HG02884 (cell line): Measurements from ENCODE around the gene MLXIPL.
A peak's percentile ranks its signal among the peaks of the same experiment; 100 is the strongest.
"Not testable (repeated sequence)": the region's sequence is repeated elsewhere in the genome, so short reads cannot be mapped to it uniquely, and the experiment has no call there.

Experiments used
- ATAC-seq: cut with Tn5 transposase; IDR thresholded peaks from one replicate; pipeline ENCODE4 v1.9.1; 2021; ENCODE audit warnings: mild to moderate bottlenecking, moderate library complexity; ENCODE audit not compliant: unreplicated experiment

The MLXIPL gene

DNA sequence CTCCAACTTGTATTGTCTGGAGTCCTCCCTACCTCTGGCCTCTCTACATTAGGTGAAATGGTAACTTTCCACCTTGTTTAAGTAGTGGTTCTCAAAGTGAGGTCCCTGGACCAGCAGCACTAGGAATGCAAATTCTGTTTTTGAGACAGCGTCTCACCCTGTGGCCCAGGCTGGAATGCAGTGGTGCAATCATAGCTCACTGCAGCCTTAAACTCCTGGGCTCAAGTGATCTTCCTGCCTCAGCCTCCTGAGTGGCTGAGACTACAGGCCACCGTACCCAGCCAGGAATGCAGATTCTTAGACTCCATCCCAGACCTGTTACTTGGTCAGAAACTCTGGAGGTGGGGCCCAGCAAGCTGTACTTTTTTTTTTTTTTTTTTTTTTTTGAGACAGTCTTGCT lies 39.1 kb downstream of the MLXIPL start:
- no peak for ATAC-seq

DNA sequence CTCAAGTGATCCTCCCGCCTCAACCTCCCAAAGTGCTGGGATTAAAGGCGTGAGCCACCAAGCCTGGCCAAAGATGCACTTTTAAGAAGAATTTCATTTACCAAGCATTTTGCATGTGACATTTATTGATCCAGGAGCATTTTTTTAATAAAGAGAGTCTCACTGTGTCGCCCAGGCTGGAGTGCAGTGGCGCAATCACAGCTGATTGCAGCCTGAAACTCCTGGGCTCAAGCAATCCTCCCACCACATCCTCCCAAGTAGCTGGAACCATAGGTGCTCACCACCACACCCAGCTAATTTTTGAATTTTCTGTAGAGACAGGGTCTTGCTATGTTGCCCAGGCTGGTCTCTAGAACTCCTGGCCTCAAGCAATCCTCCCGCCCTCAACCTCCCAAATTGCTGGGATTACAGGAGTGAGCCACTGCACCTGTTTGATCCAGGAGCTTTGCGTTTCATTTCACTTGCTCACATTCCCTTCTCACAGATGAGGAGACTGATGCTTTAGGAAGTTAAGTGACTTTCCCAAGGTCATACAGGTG lies 41.6 kb downstream of the MLXIPL start:
- ATAC-seq, result no peak

DNA sequence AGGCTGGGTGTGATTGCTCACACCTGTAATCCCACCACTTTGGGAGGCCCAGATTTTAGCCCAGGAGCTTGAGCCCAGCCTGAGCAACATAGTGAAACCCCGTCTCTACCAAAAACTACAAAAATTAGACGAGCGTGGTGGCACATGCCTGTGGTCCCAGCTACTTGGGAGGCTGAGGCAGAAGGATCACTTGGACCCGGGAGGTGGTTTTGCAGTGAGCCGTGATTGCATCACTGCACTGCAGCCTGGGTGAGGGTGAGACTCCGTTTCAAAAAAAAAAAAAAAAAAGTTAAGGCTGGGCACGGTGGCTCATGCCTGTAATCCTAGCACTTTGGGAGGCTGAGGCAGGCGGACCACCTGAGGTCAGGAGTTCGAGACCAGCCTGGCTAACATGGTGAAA lies 43.3 kb downstream of the MLXIPL start:
- ATAC-seq, result not testable (repeated sequence)

DNA sequence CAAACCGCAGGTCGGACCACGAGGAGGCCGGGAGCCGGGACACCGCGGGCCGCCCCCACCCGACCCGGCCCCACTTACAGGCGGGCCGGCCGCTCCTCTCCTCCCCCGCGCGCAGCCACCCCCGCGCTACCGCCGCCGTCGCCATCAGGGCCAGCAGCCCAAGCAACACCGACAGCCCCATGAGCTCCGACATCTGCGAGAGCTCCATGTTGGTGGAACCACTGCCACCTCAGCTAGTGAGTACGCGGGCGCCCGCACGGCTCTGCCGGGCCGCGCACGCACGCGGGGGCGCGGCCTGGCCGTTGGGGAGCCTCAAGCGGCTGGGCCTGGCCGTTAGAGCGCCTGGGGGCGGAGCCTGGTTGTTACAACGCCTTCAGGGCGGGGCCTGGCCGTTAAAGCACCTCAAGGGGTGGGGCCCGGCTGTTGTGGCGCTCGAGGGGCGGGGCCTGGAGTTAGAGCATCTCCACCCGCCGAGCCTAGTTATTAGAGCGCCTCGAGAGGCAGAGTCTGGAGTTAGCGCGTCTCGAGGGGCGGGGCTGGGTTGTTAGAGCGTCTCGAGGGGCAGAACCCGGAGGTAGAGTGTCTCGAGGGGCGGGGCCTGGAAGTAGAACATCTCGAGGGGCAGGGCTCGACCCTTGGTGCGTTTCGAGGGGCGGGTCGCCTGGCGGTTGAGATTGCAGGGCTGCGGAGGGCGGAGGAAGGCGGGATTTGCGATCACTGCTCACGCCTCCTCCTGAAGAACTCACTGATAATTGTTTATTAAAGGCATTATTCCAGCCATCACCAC lies 45.8 kb downstream of the MLXIPL start, which contains the start of gene TBL2:
Gene TBL2 (minus strand): TSS at position 238 of the 787 bp plus-strand sequence. CDS start 30 bp downstream, at position 208.
- ATAC-seq, result peak; percentile 78

DNA sequence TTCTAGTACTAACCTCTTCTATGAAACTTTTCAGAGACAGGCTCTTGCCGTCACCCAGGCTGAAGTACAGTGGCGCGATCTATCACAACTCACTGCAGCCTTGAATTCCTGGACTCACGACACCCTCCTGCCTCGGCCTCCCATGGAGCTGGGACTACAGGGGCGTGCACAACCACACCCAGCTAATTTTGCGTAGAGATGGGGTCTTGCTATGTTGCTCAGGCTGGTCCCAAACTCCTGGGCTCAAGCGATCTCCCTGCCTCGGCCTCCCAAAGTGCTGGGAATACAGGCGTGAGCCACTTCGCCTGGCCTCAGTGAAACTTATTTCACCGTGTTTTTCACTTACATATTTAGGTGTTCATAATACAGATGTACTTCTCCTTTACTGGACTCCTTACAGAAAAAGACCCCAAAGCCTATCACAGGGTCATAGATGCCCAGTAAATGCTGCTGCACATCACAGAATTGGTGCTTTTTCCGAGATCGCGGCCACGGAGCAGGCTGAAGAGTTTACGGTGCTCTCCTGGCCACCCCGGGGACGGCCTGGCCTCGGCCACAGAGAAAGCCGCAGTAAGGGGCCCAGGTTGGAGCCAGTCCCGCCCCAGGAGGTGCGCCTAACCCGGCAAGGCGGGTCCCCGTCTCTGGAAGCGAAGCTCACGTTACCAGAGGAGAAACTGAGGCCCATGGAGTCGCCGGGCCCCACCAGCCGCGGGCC lies 46.5 kb downstream of the MLXIPL start:
- ATAC-seq, result no peak

DNA sequence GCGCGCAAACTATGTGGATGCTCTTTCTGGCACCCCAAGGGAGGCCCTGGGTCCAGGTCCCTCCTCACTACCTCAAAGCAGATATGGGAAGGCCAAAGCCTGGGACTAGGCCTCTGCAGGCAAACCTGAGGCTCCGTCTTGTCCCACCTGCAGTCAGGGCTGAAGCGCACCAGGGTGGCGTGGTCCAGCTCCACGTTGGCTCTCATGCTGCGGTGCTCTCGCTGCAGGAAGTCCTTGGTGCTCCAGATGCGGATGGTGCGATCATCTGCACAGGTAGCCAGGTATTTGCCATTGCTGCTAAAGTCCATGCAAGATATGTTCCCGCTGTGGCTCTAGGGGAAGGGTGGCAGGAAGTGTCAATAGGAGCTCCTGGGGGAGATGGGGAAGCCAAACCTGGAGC lies 50.5 kb downstream of the MLXIPL start:
- ATAC-seq, result no peak

DNA sequence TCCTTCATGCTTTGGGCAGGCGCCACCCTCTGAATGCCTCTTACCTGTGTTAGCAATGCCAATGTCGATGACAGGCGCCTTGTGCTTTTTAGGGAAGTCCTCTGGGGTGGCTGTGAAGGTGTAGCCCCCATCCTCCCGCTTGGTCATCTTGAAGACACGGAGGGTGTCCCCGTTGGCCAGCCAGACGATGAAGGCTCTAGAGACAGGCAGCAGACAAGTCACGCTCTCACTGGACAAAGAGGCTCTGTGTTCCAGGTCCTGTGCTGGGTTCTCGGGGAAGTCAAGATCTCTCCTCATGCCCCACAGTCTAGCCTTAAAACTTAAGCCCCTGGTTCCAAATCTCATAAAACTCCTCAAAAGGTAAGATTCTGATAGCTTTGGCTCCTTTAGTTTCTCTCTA lies 51.0 kb downstream of the MLXIPL start:
- ATAC-seq, result no peak

DNA sequence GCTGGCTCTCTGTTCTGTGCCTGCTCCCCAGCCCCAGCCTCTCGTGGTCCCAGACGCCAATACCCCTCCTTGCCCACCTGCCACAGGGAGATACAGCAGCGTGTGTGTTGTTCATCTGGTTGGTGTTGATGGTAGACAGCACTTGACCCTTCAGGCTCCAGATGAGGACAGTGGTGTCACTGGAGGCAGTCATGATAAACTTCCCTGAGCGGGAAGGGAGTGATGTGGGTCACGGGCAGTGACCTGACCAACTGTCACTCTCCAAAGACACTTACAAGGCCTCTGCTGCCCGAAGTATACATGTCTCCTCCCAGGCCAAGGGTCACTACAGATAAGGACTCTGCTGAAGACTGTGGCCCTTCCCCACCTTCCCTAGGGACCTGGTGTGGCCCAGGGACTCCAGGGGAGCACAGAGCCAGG lies 51.5 kb downstream of the MLXIPL start:
- ATAC-seq, result no peak

DNA sequence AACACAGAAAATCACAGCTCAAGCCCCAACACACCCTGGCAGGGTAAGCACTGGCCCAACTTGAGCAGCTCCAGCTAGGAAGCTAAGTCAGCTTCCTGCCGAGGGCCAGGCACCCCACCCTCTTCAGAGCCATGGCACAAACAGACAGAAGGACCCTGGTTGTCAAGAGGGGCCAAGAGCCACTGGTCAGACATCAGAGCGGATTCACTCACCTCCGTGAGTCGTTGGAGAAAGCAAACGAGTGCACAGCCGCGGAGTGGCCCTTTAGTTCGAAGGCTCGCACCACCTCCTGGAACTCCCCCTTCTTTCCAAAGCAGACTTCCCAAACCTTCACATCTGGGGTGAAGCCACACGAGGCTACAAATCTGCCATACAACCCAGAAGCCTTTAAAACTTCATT lies 53.3 kb downstream of the MLXIPL start:
- ATAC-seq, result no peak

DNA sequence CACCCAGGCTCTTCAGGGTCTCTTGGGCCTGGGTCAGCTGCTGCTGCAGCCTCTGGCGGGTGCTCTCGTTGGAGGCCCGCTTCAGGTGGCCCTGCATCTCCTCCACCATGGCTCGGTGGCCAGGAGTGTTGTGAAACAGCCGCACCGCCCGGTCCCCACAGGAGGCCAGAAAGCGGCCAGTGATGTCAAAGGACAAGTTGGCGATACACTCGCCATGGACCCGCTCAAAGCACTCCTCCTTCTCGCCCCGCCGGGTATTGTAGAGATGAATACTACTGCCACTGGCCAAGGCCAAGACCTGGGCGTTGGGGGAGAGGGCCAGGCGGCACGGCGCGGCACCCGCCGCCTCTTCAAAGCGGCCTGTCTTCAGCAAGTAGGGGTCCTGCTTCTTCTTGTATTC lies 53.8 kb downstream of the MLXIPL start:
- no peak for ATAC-seq

DNA sequence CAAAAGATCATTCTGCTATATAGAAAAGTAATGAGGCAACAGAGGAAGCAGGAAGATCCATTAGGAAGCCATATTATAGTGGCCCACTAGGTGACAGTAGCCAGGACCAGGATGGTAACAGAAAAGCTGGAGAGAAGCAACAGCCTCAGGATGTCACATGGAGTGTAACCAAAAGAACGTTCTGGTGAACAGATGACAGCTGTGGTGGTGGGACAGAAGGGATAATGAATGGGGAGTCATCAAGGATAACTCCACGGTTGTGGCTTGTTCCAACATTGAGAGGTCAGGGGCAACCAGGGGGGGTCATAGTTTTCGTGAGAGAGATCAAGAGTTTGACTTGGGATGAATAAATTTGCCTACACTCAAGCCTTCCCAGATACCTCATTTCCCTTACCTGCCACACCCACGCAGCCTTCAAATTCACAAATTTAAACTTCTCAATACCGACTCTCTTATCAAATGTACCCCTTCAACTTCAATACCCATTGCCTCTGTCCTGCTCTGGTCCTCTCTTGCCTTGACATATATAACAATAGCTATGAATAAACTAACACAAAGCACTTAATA lies 55.2 kb downstream of the MLXIPL start:
- ATAC-seq, result no peak

DNA sequence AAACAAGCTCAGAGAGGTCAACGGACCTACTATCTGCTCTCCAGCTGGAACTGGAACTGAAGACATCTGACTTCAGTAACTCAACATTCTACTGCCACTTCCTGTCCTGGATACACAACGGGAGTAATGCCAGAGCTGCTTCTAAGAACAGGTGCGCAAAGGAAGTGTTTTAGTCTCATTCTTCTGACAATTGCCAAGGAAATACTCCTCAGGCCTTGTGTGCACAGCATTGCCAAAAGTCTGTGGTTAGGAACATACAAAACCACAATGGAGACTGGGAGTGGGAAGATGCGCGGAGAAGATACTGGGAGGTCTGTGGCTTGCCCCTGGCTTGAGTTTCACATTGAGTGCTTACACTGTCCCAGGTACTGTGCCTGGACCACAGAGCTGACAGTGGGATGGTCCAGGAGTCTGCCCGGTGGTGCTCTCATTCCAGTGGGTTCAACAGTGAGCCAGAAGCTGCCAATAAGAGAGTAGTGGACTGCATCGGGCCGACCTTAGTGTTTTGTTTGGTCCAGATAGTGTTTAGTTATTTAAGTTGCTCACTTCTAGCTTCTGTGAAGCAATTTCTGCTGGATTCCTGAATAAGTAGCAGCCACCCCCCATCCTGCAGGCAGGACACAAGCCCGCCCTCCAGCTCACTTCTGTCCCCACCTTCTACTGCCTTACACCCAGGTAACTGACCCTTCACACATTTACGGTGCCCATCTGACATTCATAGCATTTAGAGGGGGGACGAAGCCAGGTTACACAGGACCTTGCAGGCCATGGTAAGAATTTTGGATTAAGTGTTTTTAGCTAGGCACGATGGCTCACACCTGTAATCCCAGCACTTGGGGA lies 56.3 kb downstream of the MLXIPL start:
- no peak for ATAC-seq

DNA sequence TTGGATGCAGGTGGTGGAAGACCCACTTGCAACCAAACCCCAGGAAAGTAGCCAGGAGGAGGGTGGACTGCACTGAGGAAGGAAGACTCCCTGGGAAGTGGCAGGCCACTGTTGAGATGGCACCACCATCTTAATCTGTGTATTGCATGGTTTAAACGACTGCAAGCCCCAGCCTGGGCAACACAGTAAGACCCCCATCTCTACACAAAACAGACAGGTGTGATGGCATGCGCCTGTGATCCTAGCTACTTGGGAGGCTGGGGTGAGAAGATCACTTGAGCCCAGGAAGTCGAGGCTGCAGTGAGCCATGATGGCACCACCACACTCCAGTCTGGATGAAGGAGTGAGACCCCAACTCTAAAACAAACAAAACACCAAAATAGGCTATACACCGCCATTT lies 57.2 kb downstream of the MLXIPL start:
- ATAC-seq, result no peak

DNA sequence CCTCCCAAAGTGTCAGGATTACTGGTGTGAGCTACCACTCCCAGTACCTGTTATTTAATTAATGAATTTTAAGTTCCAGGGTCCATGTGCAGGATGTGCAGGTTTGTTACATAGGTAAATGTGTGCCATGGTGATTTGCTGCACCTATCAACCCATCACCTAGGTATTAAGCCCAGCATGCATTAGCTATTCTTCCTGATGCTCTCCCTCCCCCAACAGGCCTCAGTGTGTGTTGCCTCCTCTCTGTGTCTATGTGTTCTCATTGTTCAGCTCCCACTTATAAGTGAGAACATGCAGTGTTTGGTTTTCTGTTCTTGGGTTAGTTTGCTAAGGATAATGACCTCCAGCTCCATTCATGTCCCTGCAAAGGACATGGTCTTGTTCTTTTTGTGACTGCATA lies 57.9 kb downstream of the MLXIPL start:
- ATAC-seq, result not testable (repeated sequence)

DNA sequence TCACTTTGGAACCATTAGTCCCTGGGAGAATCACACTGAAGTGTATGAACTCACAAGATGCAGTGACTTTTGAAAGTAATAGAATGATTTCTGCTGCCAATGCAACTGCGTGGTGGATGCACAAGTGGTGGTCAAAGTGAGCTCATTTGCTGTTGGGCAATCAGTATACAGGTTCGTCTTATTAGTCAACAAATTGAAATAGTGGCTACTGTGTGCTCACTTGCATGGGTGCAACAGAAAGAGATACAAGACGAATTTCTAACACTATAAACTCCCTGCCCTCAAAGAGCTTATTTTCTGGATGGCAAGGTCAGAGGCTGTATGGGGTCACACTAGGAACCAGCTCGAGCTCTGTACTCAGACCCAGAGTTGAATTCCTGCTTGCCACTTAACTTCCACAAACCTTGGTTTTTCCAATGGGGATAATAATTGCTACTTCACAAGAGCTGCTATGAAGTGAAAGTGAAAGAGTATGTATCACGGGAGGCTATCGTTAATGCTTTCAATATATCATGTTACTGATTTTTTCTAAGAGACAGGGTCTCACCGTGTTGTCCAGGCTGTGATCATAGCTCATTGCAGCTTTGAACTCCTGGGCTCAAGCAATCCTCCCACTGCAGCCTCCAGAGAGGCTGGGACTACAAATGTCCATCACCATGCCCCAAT lies 58.5 kb downstream of the MLXIPL start:
- ATAC-seq, result no peak

DNA sequence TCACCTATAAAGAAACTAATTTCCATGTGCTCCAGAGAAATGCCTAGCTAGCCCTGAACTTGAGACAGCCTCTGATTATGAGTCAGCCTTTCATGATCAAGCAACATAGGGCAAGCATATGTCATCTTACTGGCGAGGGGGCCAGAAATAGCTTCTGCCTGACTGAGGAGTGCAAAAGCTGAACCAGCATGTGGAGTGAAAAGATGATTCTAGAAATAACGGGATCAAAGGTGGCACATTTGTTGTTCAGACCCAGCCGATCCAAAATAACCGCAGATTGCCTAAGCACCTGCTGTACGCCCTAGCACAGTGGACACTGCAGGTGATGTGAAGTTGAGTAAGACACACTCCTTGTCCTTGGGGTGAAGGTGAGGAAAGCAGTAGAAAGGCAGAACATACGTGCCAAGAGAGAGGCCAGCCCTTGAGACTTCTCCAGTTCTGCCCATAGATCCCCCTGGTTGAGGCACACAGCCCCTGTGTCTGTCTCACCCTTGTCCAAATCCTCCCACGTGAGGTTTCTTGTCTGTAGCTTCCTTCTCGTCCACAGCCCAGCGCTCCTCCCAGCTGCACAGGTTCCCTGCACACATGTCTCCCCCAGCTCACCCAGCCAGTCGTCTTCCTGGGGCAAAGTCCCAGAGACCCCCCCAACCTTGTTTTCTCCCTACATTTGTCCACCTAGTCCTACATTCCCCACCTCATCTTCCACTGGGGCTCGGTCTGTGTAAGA lies 64.0 kb downstream of the MLXIPL start:
- peak; percentile 28 for ATAC-seq

DNA sequence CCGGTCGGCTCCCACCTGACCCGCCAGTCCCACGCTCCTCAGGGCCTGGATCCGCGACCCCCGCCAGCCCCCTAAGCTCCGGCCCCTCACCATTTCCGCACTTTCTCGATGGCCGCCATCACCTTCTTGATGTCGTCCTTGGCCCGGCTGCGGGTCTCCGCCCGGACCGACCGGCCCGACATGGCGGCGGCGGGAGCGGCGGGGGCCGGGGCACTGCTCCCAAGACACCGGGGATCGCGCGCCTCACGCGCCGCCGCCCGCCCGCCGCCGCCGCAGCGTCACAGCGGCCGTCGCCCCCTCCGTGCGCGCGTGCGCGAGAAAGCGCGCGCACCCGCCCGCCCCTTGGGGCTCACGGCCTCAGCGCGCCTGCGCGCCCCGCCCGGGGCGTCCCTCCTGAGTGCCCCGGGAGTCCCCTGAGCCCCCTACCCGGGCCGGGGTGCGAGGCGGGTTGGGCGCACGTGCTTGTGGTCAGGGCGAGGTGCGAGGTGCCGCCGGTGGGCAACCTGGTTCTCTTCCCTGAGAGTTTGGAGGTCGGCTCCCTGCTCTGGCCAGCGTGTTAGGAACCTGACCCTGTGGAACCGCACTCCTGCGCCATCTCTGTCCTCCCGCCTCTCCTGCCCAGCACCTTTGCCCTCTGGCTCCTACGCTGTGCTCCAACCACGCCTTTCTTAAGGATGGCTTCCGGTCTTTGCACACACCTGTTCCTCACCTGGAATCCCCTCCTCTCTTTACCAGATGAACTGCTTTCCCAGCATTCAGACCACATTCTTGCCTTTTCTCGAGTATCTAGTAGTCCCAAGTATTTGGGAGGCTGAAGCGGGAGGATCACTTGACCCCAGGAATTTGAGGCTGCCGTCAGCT lies 66.7 kb downstream of the MLXIPL start, which contains the start of gene BCL7B:
Gene BCL7B (minus strand): TSS at position 294 of the 861 bp plus-strand sequence. CDS start 112 bp downstream, at position 182.
- peak; percentile 37 for ATAC-seq

DNA sequence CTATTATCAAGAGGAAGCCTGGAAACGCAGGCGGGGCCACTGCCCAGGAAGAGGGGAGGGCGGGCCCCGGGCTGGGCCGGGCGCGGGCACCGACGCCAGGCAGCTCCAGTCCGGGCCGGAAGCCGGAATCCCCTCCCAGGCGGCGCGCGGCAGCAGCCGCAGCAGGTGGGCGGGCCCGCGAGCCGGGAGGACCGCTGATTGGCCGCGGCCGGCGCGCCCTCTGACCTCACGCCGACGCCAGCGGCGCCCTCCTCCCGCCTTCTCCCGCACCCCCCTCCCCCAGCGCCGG lies 67.3 kb downstream of the MLXIPL start:
- ATAC-seq, result peak; percentile 75
